ENCODE measurements around the gene SULT2A1. TPM values are rescaled to one million over a fixed set of nuclear protein-coding genes. Genes with fewer than 3 reads are reported as not detected.

SULT2A1 gene
- total and polyA plus RNA-seq, 2 of the 8 experiments (the other 6 are each of a cell fraction or from before 2014, with no cell fraction given): not detected

DNA sequence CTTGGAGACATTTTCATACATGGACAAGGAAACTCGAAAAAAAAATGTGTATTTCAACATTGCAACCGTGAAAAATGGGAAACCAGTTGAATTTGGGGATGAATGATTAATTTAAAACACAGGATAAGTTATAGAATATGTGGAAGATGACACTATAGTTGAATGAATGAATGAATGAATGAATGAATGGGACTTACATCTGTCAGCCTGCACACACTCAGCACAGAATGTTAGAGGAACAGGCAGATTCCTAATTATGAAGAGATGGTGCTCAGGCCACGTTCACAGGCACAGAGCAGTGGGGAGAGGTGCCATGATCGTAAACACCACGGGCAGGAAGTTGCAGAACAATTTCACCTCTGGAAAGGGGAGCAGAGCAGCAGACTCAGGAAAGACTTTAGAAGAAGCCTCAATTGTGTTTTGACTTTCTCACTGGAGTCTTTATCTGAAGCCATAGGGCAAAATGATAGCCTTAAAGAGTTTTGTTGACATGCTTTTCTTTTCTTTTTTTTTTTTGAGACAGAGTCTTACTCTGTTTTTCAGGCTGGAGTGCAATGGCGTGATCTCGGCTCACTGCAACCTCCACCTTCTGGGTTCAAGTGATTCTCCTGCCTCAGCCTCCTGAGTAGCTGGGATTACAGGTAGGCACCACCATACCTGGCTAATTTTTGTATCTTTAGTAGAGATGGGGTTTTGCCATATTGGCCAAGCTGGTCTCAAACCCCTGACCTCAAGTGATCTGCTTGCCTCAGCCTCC lies 4.9 kb upstream of the SULT2A1 start (continued):
- TF ChIP-seq FOSL1 (IDR thresholded peaks at IDR 0.05; ENCODE audit: insufficient read depth, low read depth, low read length) (no peak), RFX5 (IDR thresholded peaks at IDR 0.05; ENCODE audit: borderline replicate concordance, low read depth, low read length) (no peak), CREB1 (IDR thresholded peaks at IDR 0.05) (no peak), JUN (IDR thresholded peaks at IDR 0.05; ENCODE audit: low read depth, low read length) (no peak), ASH2L (IDR thresholded peaks at IDR 0.05; ENCODE audit: low read length) (no peak), KDM5A (IDR thresholded peaks at IDR 0.05; ENCODE audit: low read length) (no peak)
- TF ChIP-seq, protein P1, sequence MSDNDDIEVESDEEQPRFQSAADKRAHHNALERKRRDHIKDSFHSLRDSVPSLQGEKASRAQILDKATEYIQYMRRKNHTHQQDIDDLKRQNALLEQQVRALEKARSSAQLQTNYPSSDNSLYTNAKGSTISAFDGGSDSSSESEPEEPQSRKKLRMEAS (IDR thresholded peaks at IDR 0.05): no peak
